ENCODE measurements around the gene RNF180. TPM values are rescaled to one million over a fixed set of nuclear protein-coding genes. Genes with fewer than 3 reads are reported as not detected.

The RNF180 gene, protein sequence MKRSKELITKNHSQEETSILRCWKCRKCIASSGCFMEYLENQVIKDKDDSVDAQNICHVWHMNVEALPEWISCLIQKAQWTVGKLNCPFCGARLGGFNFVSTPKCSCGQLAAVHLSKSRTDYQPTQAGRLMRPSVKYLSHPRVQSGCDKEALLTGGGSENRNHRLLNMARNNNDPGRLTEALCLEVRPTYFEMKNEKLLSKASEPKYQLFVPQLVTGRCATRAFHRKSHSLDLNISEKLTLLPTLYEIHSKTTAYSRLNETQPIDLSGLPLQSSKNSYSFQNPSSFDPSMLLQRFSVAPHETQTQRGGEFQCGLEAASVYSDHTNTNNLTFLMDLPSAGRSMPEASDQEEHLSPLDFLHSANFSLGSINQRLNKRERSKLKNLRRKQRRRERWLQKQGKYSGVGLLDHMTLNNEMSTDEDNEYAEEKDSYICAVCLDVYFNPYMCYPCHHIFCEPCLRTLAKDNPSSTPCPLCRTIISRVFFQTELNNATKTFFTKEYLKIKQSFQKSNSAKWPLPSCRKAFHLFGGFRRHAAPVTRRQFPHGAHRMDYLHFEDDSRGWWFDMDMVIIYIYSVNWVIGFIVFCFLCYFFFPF
- total RNA-seq, result 1.9 and 2.3 TPM in 2 replicates

DNA sequence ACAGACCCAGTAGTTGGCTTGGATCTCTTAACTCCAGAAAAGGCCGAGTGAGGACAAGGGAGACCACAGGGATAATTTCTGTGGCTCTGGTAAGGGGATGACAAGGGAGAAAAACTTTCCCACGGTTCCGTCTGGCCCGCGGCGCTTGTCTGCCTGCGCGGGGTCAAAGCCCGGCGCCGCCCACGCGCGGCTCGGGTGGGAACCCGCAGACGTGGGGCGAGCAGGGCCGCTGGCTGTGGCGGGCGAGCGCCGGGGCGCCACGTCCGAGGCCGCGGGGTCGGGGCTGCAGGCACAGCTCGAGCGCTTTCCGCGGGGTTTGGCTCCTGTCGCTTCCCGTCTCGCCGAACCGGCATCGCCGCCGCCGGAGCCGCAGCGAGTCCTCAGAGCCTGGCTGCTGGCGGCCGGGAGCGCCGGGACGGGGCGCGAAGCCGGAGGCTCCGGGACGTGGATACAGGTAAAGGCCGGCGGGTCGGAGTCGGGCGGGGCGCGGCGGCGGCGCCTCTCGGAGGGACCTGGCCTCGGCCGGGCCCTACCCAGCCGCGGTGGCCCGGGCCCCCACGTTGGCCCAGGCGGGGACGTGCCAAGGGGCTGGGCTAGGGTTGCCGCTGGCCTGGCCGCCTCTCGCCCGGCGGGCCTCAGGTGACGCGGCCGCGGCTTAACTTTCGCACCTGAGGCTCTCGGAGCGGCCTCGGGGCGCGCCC is at the start of gene RNF180:
Gene RNF180 (plus strand): TSS at position 344 of the 701 bp plus-strand sequence. CDS start 34,965 bp downstream, outside the sequence.

Other genes starting within 250 kb of the RNF180 start
- not detected in 2 replicates for gene HTR1A, start 203.4 kb upstream of the RNF180 start, total RNA-seq